ENCODE measurements around the gene KCNMA1. TPM values are rescaled to one million over a fixed set of nuclear protein-coding genes. Genes with fewer than 3 reads are reported as not detected.

Gene KCNMA1
- total RNA-seq, 2 donors from 2014 or later: 5.9 to 9.3 TPM

- Histone ChIP-seq H3K4me1 (peaks cover 48% of the 10 kb centered on the region), H3K36me3 (replicated peaks in 1 of 2; ENCODE audit: insufficient read depth in 1 of 2, low read depth in 2 of 2) (no peaks in the 10 kb centered on the region), H3K27me3 (no peaks in the 10 kb centered on the region), H3K4me3 (no peak overlapping the region), H3K9me3 (no peaks in the 10 kb centered on the region), H3K27ac (no peak overlapping the region)
- TF ChIP-seq CTCF (IDR thresholded peaks at IDR 0.05): no peak
- no peak for TF ChIP-seq POLR2A (IDR thresholded peaks at IDR 0.05)
- ATAC-seq (no peak), DNase-seq (no peak)
- intact Hi-C loops (cut with DNase I): loop anchor here (10.0 kb wide), 1 partner anchor 330 kb away; no protein-coding TSS in a partner anchor
- 89 to 92% methylated on average over 12 of the region's 12 CpGs for WGBS, 2 donors
Observed at GRCh38 chr10:77494756-77495541, 142.7 kb downstream of the KCNMA1 start.

GRCh38 chr10:77494327-77494726 lies 143.3 kb downstream of the KCNMA1 start:
- 81 to 86% methylated on average over 6 of the region's 6 CpGs for WGBS, 2 donors
- Histone ChIP-seq H3K4me1 (peaks cover 52% of the 10 kb centered on the region), H3K27ac (no peak overlapping the region), H3K9me3 (no peaks in the 10 kb centered on the region), H3K27me3 (no peaks in the 10 kb centered on the region), H3K4me3 (no peak overlapping the region), H3K36me3 (replicated peaks in 1 of 2; ENCODE audit: insufficient read depth in 1 of 2, low read depth in 2 of 2) (no peaks in the 10 kb centered on the region)
- no peak for TF ChIP-seq POLR2A (IDR thresholded peaks at IDR 0.05)
- TF ChIP-seq CTCF (IDR thresholded peaks at IDR 0.05): no peak
- intact Hi-C loops (cut with DNase I): loop anchor here (10.0 kb wide), 1 partner anchor 330 kb away; no protein-coding TSS in a partner anchor
- DNase-seq (no peak), ATAC-seq (no peak)

- intact Hi-C loops (cut with DNase I): loop anchor here (10.0 kb wide), 1 partner anchor 329 kb away; no protein-coding TSS in a partner anchor
- Histone ChIP-seq H3K27me3 (no peaks in the 10 kb centered on the region), H3K27ac (no peak overlapping the region), H3K36me3 (replicated peaks in 1 of 2; ENCODE audit: insufficient read depth in 1 of 2, low read depth in 2 of 2) (no peaks in the 10 kb centered on the region), H3K4me1 (peaks cover 50% of the 10 kb centered on the region), H3K4me3 (no peak overlapping the region), H3K9me3 (no peaks in the 10 kb centered on the region)
- DNase-seq (no peak), ATAC-seq (no peak)
- TF ChIP-seq POLR2A (IDR thresholded peaks at IDR 0.05): no peak
- TF ChIP-seq CTCF (IDR thresholded peaks at IDR 0.05): no peak
- WGBS, 2 donors: 83 to 84% methylated on average over 8 of the region's 8 CpGs
Observed at GRCh38 chr10:77493851-77494261, 143.8 kb downstream of the KCNMA1 start.

GRCh38 chr10:77493239-77493806 lies 144.3 kb downstream of the KCNMA1 start:
- Histone ChIP-seq H3K36me3 (replicated peaks in 1 of 2; ENCODE audit: insufficient read depth in 1 of 2, low read depth in 2 of 2) (no peaks in the 10 kb centered on the region), H3K4me3 (no peak overlapping the region), H3K9me3 (no peaks in the 10 kb centered on the region), H3K27me3 (no peaks in the 10 kb centered on the region), H3K4me1 (peaks cover 45% of the 10 kb centered on the region), H3K27ac (no peak overlapping the region)
- WGBS, 2 donors: 86 to 93% methylated on average over 13 of the region's 13 CpGs
- intact Hi-C loops (cut with DNase I): loop anchor here (10.0 kb wide), 1 partner anchor 329 kb away; no protein-coding TSS in a partner anchor
- DNase-seq (no peak), ATAC-seq (no peak)
- TF ChIP-seq CTCF (IDR thresholded peaks at IDR 0.05): no peak
- no peak for TF ChIP-seq POLR2A (IDR thresholded peaks at IDR 0.05)
